Central memory CD8-positive, alpha-beta T cell (primary cell): ENCODE measurements around the gene SLFN13.
"Not testable (repeated sequence)": the region's sequence is repeated elsewhere in the genome, so short reads cannot be mapped to it uniquely, and the experiment has no call there.

Experiments
- ATAC-seq: fragments of 150-1000 bp; cut with Tn5 transposase; replicated peaks from 2 replicates; pipeline ENCODE4 v1.10.0; 2022; ENCODE audit warnings: mild to moderate bottlenecking, moderate FRiP score, moderate number of reproducible peaks; ENCODE audit not compliant: poor library complexity, severe bottlenecking; ENCODE audit errors: extremely low read depth
- DNase-seq, 2 donors: peaks; one replicate each; pipeline ENCODE4 v3.0.0; 2021; ENCODE audit warnings: low spot score in 2 of 2
- H3K27ac Mint-ChIP-seq: one replicate; pipeline ENCODE4 v1.8.0; 2022; ENCODE audit warnings: low read depth, mild to moderate bottlenecking, moderate library complexity, mixed read lengths
- H3K27me3 Mint-ChIP-seq: one replicate; pipeline ENCODE4 v1.8.0; 2022; ENCODE audit warnings: mixed read lengths
- H3K36me3 Mint-ChIP-seq: one replicate; pipeline ENCODE4 v1.8.0; 2022; ENCODE audit warnings: mild to moderate bottlenecking, moderate library complexity, mixed read lengths; ENCODE audit not compliant: insufficient read depth
- H3K4me1 Mint-ChIP-seq: one replicate; pipeline ENCODE4 v1.8.0; 2022; ENCODE audit warnings: mixed read lengths
- H3K4me3 Mint-ChIP-seq: one replicate; pipeline ENCODE4 v1.8.0; 2022; ENCODE audit warnings: mild to moderate bottlenecking, moderate library complexity, mixed read lengths
- H3K9me3 Mint-ChIP-seq: one replicate; pipeline ENCODE4 v1.8.0; 2022; ENCODE audit warnings: mixed read lengths

The SLFN13 gene

DNA sequence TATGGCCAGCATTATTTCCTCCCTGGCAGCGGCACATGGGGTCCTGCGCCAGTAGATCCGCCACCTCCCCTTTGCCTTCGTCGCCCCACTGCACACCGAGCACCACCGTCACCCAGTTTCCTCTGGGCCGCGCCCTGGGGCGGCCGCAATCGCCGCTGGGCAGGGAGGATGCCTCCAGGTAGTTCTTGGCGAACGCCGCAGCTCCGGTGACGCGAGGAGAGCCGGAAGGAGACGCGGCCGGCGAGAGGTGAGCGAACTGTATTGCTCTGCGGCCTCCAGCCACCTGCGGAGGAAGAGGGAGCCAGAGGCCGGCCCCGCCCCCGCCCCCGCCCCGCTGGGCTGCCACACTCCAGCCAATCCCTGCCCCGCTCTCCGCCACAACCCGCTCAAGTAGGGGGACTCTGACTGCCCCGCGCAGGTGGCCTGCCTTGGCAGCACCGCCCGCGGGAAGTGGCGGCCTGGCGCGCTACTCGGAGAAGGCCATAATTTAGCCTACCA lies 11.8 kb upstream of the SLFN13 start:
- Mint-ChIP-seq H3K9me3 (no peaks in the 10 kb centered on the region), H3K4me3 (peak overlapping the region; percentile 72), H3K27me3 (no peaks in the 10 kb centered on the region), H3K36me3 (peaks cover 10% of the 10 kb centered on the region), H3K27ac (peak overlapping the region; percentile 90), H3K4me1 (peaks cover 21% of the 10 kb centered on the region)
- DNase-seq (peak; percentile 50 to 75), ATAC-seq (peak; percentile 94)

DNA sequence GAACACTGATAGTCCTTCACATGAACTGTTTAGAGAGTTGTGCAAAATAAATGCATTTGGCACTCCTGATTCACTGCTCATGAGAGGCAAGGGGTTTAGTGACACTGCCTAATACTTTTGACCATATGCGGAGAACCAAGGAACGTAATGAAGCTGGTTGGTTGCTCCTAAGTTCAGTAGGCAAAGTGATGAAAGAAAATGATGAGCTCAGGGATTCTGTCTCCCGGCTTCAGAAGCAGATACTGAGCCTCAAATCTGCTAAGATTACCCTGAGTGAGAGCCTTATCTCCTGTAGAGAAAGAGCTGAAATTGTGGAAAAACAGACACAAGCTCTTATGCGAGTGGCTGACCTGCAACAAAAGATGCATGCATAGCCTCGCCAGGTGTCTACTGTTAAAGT lies 5.5 kb upstream of the SLFN13 start:
- not testable (repeated sequence) for DNase-seq, H3K9me3 Mint-ChIP-seq, ATAC-seq, H3K4me1 Mint-ChIP-seq, H3K4me3 Mint-ChIP-seq, H3K36me3 Mint-ChIP-seq, H3K27me3 Mint-ChIP-seq
- peak overlapping the region; percentile 12 for H3K27ac Mint-ChIP-seq

DNA sequence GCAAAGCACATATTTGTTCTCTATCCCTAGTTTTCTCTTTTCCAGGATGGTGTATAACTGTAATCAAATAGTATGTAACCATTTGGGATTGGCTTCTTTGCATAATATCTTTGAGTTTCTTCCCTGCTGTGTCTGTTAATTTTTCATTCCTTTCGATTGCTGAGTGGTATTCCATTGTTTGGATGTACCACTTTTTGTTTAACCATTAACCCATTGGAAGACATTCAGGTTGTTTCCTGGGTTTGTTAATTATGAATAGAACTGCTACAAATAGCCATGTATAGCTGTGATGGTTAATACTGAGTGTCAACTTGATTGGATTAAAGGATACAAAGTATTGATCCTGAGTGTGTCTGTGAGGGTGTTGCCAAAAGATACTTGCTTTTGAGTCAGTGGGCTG lies 4.6 kb upstream of the SLFN13 start:
- Mint-ChIP-seq H3K4me1 (no peaks in the 10 kb centered on the region), H3K27ac (no peak overlapping the region), H3K4me3 (no peak overlapping the region), H3K9me3 (no peaks in the 10 kb centered on the region), H3K27me3 (no peaks in the 10 kb centered on the region), H3K36me3 (peaks cover 7% of the 10 kb centered on the region)
- no peak for ATAC-seq
- no peak for DNase-seq

DNA sequence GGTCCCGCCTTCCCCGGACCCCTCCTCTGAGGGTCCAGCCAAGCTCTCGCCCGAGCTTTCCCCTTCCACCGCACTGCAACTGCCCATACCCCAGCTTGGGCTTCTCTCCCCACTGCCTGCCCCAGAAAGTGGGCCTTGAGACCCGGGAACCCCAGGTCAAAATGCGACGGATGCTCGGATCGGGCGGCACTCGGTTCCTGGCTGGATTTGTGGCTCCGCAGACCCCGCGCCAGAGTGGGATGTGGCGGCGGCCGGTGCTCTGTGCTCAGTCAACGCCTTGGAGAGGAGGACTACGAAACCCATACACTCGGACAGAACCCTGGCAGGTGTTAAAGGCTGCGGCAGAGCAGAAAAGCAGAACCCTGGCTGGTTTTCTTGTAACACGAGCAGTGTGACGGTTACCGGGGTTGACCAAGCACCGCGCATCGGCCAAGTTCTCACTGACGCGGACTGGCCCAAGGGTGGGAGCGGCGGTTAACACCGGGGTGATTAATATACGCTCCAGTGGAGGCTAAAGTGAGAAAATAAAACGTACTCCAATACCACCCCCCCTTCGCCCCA lies 885 bp upstream of the SLFN13 start:
- H3K27ac Mint-ChIP-seq = peak overlapping the region; percentile 81
- no peaks in the 10 kb centered on the region for H3K4me1 Mint-ChIP-seq
- ATAC-seq (no peak), DNase-seq (no peak)
- peaks cover 4% of the 10 kb centered on the region for H3K36me3 Mint-ChIP-seq
- H3K4me3 Mint-ChIP-seq = peak overlapping the region; percentile 77
- H3K27me3 Mint-ChIP-seq = no peaks in the 10 kb centered on the region
- no peaks in the 10 kb centered on the region for H3K9me3 Mint-ChIP-seq

DNA sequence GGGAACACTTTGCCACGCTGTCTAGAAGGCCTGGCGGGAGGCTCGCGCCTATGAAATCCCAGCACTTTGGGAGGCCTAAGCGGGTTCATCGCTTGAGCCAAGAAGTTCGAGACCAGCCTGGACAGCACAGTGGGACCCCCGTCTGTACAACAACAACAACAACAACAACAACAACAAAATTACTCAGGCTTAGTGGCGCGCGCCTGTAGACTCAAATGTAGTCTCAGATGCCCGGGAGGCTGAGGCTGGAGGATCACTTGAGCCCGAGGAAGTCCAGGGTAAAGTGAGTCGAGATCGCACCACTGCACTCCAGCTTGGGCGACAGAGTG lies 297 bp upstream of the SLFN13 start:
- H3K27me3 Mint-ChIP-seq = no peaks in the 10 kb centered on the region
- H3K27ac Mint-ChIP-seq = peak overlapping the region; percentile 65
- H3K4me1 Mint-ChIP-seq = no peaks in the 10 kb centered on the region
- ATAC-seq = no peak
- no peak for DNase-seq
- no peaks in the 10 kb centered on the region for H3K9me3 Mint-ChIP-seq
- H3K4me3 Mint-ChIP-seq = peak overlapping the region; percentile 77
- H3K36me3 Mint-ChIP-seq = peaks cover 4% of the 10 kb centered on the region

DNA sequence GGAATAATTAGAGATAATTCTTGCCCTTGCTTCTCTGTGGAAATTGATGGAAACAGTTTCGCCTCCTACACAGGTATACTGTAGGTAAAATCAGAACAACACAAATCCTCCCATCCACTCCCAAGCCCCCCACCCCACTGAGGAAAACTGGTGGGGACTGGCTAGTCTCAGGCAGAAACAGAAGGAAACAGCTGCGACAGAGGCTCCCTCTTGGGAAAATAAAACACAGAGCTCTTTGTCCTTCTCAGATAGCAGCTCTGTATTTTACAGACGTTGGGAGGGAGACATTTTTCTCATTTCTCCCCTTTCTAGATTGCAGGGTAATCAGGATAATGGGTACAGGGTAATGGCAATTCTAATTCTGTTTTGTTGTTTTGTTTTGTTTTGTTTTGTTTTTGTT lies 1.1 kb downstream of the SLFN13 start:
- Mint-ChIP-seq H3K27ac (peak overlapping the region; percentile 65), H3K36me3 (peaks cover 5% of the 10 kb centered on the region)

DNA sequence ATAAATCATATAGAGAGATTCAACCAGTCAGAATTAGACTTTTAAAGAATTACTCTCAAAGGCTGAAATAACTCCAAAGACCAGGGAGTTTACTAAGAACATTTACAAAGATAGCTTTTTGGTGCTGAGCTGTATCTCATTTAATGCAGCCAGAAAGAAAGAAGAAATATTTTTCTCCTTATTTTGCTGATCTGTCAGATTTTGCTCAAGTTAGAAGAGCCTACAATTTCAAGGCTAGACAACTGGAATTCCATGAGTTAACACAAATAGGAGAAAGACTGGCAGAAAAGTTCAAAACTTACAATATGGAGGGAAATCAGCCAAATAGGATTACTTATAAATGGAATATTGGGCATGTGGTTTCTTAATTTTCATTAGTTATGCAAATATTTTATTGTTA lies 10.1 kb downstream of the SLFN13 start:
- Mint-ChIP-seq H3K36me3 (peaks cover 2% of the 10 kb centered on the region), H3K9me3 (no peaks in the 10 kb centered on the region), H3K4me1 (peaks cover 10% of the 10 kb centered on the region), H3K27me3 (no peaks in the 10 kb centered on the region), H3K4me3 (no peak overlapping the region), H3K27ac (no peak overlapping the region)
- DNase-seq = no peak
- no peak for ATAC-seq

More for the DNA sequence above, 1.1 kb downstream of the SLFN13 start:
- no peaks in the 10 kb centered on the region for H3K4me1 Mint-ChIP-seq
- H3K27me3 Mint-ChIP-seq = no peaks in the 10 kb centered on the region
- peak overlapping the region; percentile 77 for H3K4me3 Mint-ChIP-seq
- no peak for DNase-seq
- no peaks in the 10 kb centered on the region for H3K9me3 Mint-ChIP-seq
- ATAC-seq = no peak

DNA sequence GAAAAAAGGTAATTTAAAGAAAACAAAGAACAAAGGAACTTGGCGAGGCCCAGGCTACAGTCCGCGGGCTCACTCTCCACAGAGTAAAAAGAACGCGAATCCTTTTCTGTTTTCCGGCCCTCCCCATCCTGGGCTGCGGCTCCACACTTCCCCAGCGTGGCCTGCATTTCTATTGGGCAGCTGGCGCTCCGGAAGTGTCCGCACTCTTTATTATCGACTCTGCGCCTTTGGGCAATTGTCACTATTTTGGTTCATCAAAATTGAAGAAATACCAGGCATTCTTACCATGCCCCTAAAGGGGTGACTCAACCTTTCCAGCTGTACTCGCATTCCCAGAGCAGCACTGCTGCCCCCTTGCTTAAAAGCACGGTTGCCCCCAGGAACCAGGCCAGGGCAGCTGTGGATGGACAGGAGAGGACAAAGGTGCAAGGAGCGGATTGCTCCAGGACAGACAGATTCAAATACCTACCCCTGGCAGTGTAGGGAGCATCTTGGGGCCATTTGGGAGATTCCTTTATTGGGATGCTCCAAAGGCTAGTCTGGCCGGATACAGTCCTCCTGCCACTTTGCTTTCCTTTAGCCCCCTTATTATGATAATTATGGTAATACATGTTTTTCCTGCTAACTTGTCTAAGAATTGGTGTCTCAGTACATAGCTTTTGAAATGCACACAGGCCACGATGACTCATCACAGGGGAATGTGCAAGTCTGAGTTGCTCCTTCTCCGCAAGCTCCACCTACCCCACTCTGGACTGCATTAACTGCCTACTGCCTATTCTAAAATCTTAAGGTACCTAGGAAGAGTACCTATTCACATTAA lies 15.3 kb downstream of the SLFN13 start:
- ATAC-seq = peak; percentile 63

DNA sequence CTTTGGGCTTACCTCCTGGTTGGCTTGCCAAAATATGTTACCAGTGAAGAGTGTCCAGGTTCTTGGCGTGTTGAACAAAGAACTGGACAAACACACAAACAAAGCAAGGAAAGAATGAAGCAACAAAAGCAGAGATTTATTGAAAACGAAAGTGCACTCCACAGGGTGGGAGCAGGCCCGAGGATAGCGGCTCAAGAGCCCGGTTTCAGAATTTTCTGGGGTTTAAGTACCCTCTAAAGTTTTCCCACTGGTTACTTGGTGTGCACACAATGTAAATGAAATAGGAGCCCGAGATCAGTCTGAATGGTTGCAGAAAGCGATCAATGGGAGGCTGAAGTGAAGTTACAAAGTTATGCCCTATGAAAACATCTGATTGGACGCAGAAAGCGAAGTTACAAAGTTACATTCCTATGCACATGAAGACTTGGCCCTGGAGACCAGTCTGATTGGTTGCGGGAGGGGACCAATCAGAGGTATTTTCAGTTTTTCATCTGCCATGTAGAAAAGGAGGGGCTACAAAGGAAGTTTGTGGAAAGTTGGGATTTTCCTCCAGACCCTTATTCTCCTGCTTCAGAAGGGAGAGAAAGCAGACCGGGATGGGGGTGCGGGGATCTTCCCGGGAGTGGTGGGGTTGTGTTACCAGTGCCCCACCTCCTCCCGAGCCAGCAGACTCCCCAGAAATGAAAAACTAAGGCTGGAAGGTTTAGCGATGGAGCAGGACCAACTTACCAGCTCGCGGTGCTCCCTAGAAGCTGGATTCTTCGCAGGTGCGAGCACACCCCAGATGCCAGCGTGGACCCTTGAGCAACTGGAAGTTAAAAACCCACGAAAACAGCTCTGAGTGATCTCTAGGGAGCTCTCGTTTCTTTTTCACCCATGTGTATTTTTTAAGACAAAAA lies 16.1 kb downstream of the SLFN13 start, which contains the start of gene SLFN12:
Gene SLFN12, minus strand, starts transcription at position 325 of the 899 bp plus-strand sequence. CDS start 9,472 bp downstream, outside the sequence.
- DNase-seq = peak in 1 of 2 donors; percentile 39
- Mint-ChIP-seq H3K4me1 (peaks cover 66% of the 10 kb centered on the region), H3K27ac (peak within 1 kb of the TSS; percentile 89)

More for the DNA sequence above, 15.3 kb downstream of the SLFN13 start:
- Mint-ChIP-seq H3K27me3 (no peaks in the 10 kb centered on the region), H3K27ac (peak overlapping the region; percentile 89), H3K4me3 (peak overlapping the region; percentile 93), H3K36me3 (peaks cover 4% of the 10 kb centered on the region), H3K4me1 (peaks cover 58% of the 10 kb centered on the region), H3K9me3 (no peaks in the 10 kb centered on the region)
- DNase-seq = no peak

DNA sequence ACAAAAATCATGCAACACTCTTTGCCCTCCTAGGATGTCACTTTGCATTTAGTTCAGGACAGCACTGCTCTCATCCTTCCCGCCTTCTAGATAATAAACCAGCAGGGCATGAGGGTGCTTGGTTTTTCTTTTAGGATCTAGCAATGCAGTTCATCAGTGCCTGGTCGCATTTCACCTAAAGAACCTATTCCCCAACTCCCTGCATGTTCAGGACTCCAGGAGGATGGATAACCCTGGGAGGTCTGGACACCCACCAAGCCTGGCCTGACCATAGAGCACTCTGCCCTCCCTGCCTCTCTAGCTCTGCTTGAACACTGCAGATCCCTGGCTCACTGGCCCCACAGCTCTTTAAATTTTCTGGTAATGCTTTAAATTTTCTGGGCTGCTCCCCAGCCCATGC lies 18.9 kb downstream of the SLFN13 start:
- H3K4me1 Mint-ChIP-seq = peaks cover 78% of the 10 kb centered on the region
- H3K27ac Mint-ChIP-seq = no peak overlapping the region
- ATAC-seq (no peak), DNase-seq (no peak)
- no peaks in the 10 kb centered on the region for H3K9me3 Mint-ChIP-seq
- no peaks in the 10 kb centered on the region for H3K27me3 Mint-ChIP-seq
- H3K4me3 Mint-ChIP-seq = no peak overlapping the region
- H3K36me3 Mint-ChIP-seq = peaks cover 5% of the 10 kb centered on the region

More for the DNA sequence above, 16.1 kb downstream of the SLFN13 start, which contains the start of gene SLFN12:
- peak; percentile 86 for ATAC-seq
- Mint-ChIP-seq H3K4me3 (peak within 1 kb of the TSS; percentile 93), H3K36me3 (peaks cover 4% of the 10 kb centered on the region), H3K27me3 (no peaks in the 10 kb centered on the region), H3K9me3 (no peaks in the 10 kb centered on the region)

DNA sequence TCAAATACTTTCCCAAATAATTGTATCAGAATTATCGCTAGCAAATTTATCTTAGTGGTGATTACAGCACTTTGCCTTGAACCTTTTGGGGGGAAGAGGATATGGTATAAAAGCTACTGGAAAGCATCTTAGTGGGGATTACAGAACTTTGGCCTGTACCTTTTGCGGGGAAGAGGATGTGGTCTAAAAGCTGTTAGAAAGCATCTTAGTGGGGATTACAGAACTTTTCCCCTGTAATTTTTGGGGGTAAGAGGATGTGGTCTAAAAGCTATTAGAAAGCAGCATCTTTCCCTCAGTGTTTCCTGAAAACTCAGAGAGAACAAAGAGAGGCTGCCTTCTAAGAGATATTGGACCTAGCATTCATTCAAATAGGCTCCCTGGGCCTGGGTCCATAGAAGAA lies 20.3 kb downstream of the SLFN13 start:
- DNase-seq = no peak
- Mint-ChIP-seq H3K9me3 (no peaks in the 10 kb centered on the region), H3K4me3 (no peak overlapping the region), H3K27ac (peak overlapping the region; percentile 75), H3K36me3 (peaks cover 5% of the 10 kb centered on the region), H3K4me1 (peaks cover 66% of the 10 kb centered on the region), H3K27me3 (no peaks in the 10 kb centered on the region)
- no peak for ATAC-seq

DNA sequence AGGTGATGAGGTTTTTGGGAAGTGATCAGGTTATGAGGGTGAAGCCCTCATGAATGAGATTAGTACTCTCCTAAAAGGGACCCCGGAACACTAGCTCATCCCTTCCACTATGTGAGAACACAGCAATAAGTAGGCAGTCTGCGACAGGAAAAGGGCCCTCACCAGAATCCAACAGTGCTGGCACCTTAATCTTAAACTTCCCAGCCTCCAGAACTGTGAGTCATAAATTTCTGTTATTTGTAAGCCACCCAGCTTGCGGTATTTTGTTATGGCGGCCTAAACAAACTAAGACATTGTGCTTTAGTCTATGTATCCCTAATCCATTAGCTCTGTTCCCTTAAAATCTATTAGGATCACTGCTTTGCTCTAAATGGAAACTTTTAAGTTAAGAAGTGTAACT lies 24.8 kb downstream of the SLFN13 start:
- no peak for DNase-seq
- H3K27me3 Mint-ChIP-seq = no peaks in the 10 kb centered on the region
- peaks cover 13% of the 10 kb centered on the region for H3K36me3 Mint-ChIP-seq
- H3K4me3 Mint-ChIP-seq = no peak overlapping the region
- H3K4me1 Mint-ChIP-seq = peaks cover 25% of the 10 kb centered on the region
- ATAC-seq = no peak
- no peak overlapping the region for H3K27ac Mint-ChIP-seq
- H3K9me3 Mint-ChIP-seq = no peaks in the 10 kb centered on the region
